Cardiac fibroblast (primary cell): ENCODE results near the gene ARHGAP19.
"Not testable (repeated sequence)": the region's sequence is repeated elsewhere in the genome, so short reads cannot be mapped to it uniquely, and the experiment has no call there.

Source experiments
- DNase-seq, 2 donors: peaks; one replicate each; pipeline versions ENCODE4 v3.0.0 to v3.0.0-alpha.2; 2010; ENCODE audit warnings: low read depth in 2 of 2
- H3K4me3 ChIP-seq, 2 donors: replicated peaks in 1 of 2; 1 replicate in 1 of 2; 2 replicates in 1 of 2; pipeline ENCODE4 v1.5.1; 2011; ENCODE audit warnings: low read depth in 2 of 2, low read length in 2 of 2, mild to moderate bottlenecking in 2 of 2, moderate library complexity in 1 of 2
- TF ChIP-seq, protein P1 (sequence below): IDR thresholded peaks from one replicate; pipeline ENCODE4 v1.5.1; 2011; ENCODE audit warnings: low read depth, mild to moderate bottlenecking, low read length, inconsistent platforms

ARHGAP19 gene

DNA sequence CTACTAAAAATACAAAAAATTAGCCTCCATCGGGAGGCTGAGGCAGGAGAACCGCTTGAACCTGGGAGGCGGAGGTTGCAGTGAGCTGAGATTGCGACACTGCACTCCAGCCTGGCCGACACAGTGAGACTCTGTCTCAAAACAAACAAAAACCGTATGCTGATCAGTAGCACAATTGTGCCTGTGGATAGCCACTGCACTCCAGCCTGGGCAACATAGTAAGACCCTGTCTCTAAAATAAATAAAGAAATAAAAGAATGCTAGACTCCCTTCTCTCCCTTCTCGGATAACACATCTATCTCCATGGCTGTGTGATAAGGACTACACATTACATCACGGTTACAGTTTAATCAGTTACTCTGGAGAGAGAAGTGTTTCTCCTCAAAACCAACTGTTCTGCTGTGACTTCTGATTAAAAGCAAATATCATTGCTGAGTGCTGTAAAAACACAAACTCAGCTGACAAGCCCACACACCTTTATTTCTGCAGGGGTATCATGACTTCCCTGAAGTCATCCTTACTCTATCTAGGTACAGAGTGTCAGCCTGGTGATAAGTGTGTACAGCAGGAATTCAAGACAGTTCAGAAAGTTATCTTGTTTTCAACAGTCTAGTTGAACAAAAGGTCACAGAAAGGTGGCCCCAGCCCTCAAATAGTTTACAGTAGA, 5.3 kb upstream of the ARHGAP19 start:
- TF ChIP-seq, protein P1, sequence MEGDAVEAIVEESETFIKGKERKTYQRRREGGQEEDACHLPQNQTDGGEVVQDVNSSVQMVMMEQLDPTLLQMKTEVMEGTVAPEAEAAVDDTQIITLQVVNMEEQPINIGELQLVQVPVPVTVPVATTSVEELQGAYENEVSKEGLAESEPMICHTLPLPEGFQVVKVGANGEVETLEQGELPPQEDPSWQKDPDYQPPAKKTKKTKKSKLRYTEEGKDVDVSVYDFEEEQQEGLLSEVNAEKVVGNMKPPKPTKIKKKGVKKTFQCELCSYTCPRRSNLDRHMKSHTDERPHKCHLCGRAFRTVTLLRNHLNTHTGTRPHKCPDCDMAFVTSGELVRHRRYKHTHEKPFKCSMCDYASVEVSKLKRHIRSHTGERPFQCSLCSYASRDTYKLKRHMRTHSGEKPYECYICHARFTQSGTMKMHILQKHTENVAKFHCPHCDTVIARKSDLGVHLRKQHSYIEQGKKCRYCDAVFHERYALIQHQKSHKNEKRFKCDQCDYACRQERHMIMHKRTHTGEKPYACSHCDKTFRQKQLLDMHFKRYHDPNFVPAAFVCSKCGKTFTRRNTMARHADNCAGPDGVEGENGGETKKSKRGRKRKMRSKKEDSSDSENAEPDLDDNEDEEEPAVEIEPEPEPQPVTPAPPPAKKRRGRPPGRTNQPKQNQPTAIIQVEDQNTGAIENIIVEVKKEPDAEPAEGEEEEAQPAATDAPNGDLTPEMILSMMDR, result no peak
- DNase-seq, result peak in 1 of 2 donors; percentile 31
- no peak overlapping the region for H3K4me3 ChIP-seq

DNA sequence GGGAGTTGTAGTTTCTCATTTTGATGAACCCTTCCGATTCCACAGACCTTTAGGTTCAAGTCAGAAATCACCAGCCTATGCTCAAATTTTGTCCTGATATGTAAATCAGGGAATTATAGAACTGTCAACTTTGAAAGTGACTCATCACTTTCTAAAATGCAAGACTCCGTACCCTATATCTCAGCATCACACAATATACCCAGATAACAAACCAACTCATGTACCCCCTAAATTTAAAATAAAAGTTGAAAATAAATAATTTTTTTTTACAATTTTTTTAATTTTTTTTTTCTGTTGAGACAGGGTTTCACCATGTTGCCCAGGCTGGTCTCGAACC, 393 bp upstream of the ARHGAP19 start:
- no peak for DNase-seq
- TF ChIP-seq, protein P1, result no peak
- no peak overlapping the region for H3K4me3 ChIP-seq

DNA sequence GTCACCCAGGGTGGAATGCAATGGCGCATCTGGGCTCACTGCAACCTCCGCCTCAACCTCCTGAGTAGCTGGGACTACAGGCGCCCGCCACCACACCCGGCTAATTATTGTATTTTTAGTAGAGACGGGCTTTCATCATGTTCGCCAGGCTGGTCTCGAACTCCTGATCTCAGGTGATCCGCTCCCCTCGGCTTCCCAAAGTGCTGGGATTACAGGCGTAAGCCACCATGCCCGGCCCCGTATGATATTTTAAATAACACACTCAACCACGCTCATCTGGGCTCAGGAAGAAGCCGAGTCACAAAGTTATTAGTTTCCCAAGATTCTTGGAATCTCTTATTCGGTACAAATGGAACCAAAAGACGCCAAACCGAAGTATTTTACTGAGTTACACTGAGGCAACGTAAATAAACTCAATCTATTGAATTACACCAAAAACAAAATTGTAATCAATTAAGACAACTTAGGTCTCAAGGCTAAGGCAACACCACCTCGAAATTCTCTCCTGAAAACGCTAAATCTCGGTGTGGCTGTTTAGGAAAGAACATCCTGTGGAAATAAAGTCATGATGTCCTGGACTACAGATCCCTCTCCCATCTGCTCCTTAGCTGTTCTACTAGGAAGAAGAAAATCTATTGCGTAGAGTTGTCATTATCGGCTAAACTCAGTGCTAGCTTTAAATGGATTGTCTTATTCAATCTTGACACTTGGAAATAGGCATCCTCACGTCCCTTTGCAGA, 910 bp downstream of the ARHGAP19 start:
- DNase-seq, result no peak
- peak overlapping the region; percentile 73 to 88 for H3K4me3 ChIP-seq
- TF ChIP-seq, protein P1, result no peak

DNA sequence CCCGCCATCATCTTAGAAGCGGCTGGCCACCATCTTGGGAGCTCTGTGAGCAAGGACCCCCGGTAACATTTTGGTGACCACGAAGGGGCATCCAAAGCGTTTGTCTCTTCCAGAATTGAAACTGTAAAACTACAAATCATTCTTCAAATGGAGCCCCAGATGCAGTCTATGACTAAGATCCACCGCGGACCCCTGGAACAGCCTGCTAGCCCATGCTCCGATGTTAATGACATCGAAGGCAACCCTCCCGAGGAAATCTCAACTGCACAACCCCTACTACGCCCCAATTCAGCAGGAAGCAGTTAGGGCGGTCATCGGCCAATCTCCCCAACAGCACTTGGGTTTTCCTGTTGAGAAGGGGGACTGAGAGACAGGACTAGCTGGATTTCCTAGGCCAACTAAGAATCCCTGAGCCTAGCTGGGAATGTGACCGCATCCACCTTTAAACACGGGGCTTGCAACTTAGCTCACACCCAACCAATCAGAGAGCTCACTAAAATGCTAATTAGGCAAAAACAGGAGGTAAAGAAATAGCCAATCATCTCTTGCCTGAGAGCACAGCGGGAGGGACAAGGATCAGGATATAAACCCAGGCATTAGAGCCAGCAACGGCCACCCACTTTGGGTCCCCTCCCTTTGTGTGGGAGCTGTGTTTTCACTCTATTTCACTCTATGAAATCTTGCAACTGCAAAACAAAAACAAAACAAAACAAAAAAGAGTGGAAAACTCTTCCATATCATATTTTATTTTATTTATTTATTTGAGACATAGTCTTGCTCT, 1.7 kb downstream of the ARHGAP19 start:
- not testable (repeated sequence) for DNase-seq, H3K4me3 ChIP-seq

DNA sequence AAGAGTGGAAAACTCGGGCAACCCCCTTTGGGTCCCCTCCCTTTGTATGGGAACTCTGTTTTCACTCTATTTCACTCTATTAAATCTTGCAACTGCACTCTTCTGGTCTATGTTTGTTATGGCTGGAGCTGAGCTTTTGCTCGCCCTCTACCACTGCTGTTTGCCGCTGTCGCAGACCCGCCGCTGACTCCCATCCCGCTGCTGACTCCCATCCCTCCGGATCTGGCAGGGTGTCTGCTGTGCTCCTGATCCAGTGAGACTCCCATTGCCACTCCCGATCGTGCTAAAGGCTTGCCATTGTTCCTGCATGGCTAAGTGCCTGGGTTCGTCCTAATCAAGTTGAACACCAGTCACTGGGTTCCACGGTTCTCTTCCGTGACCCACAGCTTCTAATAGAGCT, 2.4 kb downstream of the ARHGAP19 start:
- not testable (repeated sequence) for DNase-seq, H3K4me3 ChIP-seq

DNA sequence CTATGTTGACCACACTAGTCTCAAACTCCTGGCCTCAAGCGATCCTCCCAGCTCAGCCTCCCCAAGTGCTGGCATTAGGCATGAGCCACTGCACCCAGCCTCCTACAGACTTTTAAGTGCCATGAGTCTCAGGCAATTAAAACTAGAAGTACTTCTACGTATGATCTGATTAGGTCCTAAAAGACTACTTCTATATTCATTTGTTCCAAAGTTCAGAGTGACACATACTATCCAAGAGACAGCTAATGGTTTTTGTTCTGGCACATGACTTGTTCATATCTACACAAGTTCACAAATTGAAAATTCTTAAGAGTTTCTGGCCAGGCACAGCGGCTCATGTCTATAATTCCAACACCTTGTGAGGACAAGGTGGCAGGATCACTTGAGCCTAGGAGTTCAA, 11.7 kb downstream of the ARHGAP19 start:
- TF ChIP-seq, protein P1, result no peak
- no peak for DNase-seq
- H3K4me3 ChIP-seq, result no peak overlapping the region

DNA sequence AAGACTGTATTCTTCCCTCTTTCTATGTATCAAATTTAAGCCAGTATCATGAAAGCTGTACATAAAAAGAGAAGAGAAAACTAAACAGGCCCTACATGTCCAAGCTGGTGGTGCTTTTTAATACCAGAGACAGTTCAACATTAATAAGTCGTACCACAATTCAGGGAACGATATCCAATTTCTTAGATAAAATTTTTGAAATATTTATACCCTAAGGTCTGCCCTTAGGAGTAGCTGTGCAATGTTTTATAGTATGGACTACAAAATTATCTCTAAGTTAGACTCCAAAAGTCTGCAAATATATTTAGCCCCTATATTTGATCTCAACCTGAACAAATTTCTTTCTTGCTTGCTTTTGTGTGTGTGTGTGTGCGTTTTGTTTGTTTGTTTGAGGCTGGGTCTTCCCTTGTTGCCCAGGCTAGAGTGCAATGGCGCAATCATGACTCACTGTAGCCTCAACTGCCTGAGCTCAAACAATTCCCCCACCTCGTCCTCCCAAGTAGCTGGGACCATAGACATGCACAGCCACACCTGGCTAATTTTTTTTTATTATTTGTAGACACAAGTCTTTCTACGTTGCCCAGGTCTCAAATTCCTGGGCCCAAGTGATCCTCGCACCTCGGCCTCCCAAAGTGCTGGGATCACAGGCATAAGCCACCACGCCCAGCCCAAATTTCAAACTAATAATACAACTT, 13.2 kb downstream of the ARHGAP19 start:
- H3K4me3 ChIP-seq, result no peak overlapping the region
- DNase-seq, result peak; percentile 64 to 74
- TF ChIP-seq, protein P1, result no peak
